ENCODE results near the gene SLIT3.

Gene SLIT3

DNA sequence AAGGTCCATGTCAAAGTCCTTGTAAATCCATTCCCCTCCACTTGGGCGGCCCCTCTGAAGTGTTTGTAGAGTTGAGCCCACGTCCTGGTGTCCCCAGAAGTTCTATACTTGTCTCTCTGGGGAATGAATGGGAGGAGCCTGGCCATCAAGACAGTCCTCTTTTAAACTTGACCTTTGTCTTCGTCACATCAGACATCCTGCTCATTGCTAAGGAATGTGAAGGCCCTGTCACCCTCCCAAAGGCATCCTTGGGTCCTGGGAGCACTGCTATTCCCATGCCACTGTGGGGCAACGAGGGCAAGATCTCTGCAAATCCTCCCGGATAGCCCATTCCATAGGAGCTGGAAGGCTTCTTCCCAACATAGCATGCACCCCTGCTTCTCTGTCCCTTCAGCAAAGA, 235.5 kb downstream of the SLIT3 start:
- no peaks in the 10 kb centered on the region for H3K9me3 ChIP-seq (ENCODE audit: insufficient read depth, low read length)
- no peak overlapping the region for H3K27ac ChIP-seq (ENCODE audit: low read depth, low read length)
- H4K20me1 ChIP-seq (ENCODE audit: low read depth, low read length) = no peaks in the 10 kb centered on the region
- H3K79me2 ChIP-seq (ENCODE audit: insufficient read depth, low read length) = no peaks in the 10 kb centered on the region
- no peaks in the 10 kb centered on the region for H3K27me3 ChIP-seq (ENCODE audit: low read length)
- TF ChIP-seq EZH2phosphoT487 (conservative IDR thresholded peaks at IDR 0.05; ENCODE audit: low read length) = no peak
- no peak for TF ChIP-seq CTCF (IDR thresholded peaks at IDR 0.05; ENCODE audit: insufficient read depth, low read length, poor library complexity, severe bottlenecking)
- H3K4me2 ChIP-seq (ENCODE audit: low read depth, low read length, poor library complexity, severe bottlenecking) = no peak overlapping the region
- H3K9me2 ChIP-seq (replicated peaks; ENCODE audit: insufficient read depth, low read length) = no peaks in the 10 kb centered on the region
- H3F3A ChIP-seq (ENCODE audit: insufficient read depth) = no peaks in the 10 kb centered on the region
- H3K9ac ChIP-seq (ENCODE audit: low read length) = no peak overlapping the region
- H3K4me3 ChIP-seq (ENCODE audit: insufficient read depth, low read length, poor library complexity, severe bottlenecking) = no peak overlapping the region
- no peak overlapping the region for H2AFZ ChIP-seq (ENCODE audit: low read depth, low read length, severe bottlenecking)
- H3K36me3 ChIP-seq (ENCODE audit: low read length) = no peaks in the 10 kb centered on the region

DNA sequence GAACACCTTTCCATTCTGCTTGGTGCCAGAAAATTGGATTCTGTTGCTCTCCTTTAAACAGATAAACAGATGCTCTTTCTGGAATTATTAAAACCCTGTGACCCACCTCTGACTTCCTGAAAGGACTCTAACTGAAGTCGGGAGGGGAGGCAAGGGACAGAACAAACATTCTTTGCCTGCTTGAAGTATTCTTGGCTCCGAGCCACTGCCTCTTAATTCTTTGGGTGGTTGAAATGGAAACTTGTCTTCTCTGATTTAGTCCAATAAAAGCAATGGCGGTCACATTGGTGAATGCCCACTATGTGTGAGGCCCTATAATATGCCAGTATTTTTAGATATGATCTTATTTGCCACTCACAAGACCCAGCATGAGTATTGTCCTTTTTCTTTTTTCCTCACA, 236.8 kb downstream of the SLIT3 start:
- H3K9me2 ChIP-seq (replicated peaks; ENCODE audit: insufficient read depth, low read length) = no peaks in the 10 kb centered on the region
- H3K79me2 ChIP-seq (ENCODE audit: insufficient read depth, low read length) = no peaks in the 10 kb centered on the region
- no peaks in the 10 kb centered on the region for H4K20me1 ChIP-seq (ENCODE audit: low read depth, low read length)
- H2AFZ ChIP-seq (ENCODE audit: low read depth, low read length, severe bottlenecking) = no peak overlapping the region
- no peak overlapping the region for H3K9ac ChIP-seq (ENCODE audit: low read length)
- H3K4me3 ChIP-seq (ENCODE audit: insufficient read depth, low read length, poor library complexity, severe bottlenecking) = no peak overlapping the region
- no peak overlapping the region for H3K4me2 ChIP-seq (ENCODE audit: low read depth, low read length, poor library complexity, severe bottlenecking)
- no peaks in the 10 kb centered on the region for H3K36me3 ChIP-seq (ENCODE audit: low read length)
- no peaks in the 10 kb centered on the region for H3F3A ChIP-seq (ENCODE audit: insufficient read depth)
- H3K9me3 ChIP-seq (ENCODE audit: insufficient read depth, low read length) = no peaks in the 10 kb centered on the region
- TF ChIP-seq CTCF (IDR thresholded peaks at IDR 0.05; ENCODE audit: insufficient read depth, low read length, poor library complexity, severe bottlenecking) = no peak
- TF ChIP-seq EZH2phosphoT487 (conservative IDR thresholded peaks at IDR 0.05; ENCODE audit: low read length) = no peak
- H3K27ac ChIP-seq (ENCODE audit: low read depth, low read length) = no peak overlapping the region
- no peaks in the 10 kb centered on the region for H3K27me3 ChIP-seq (ENCODE audit: low read length)

- Histone ChIP-seq H3K27ac (ENCODE audit: low read depth, low read length) (no peak overlapping the region), H2AFZ (ENCODE audit: low read depth, low read length, severe bottlenecking) (no peak overlapping the region), H3K9me3 (ENCODE audit: insufficient read depth, low read length) (no peaks in the 10 kb centered on the region), H3K27me3 (ENCODE audit: low read length) (no peaks in the 10 kb centered on the region), H3K9me2 (replicated peaks; ENCODE audit: insufficient read depth, low read length) (no peaks in the 10 kb centered on the region), H3K9ac (ENCODE audit: low read length) (no peak overlapping the region), H3F3A (ENCODE audit: insufficient read depth) (no peaks in the 10 kb centered on the region), H3K4me2 (ENCODE audit: low read depth, low read length, poor library complexity, severe bottlenecking) (no peak overlapping the region), H4K20me1 (ENCODE audit: low read depth, low read length) (no peaks in the 10 kb centered on the region), H3K4me3 (ENCODE audit: insufficient read depth, low read length, poor library complexity, severe bottlenecking) (no peak overlapping the region), H3K79me2 (ENCODE audit: insufficient read depth, low read length) (no peaks in the 10 kb centered on the region), H3K36me3 (ENCODE audit: low read length) (no peaks in the 10 kb centered on the region)
- no peak for TF ChIP-seq EZH2phosphoT487 (conservative IDR thresholded peaks at IDR 0.05; ENCODE audit: low read length)
These were observed 237.5 kb downstream of the SLIT3 start for GRCh38 chr5:169063316-169063953.

GRCh38 chr5:169062690-169063089, 238.2 kb downstream of the SLIT3 start:
- no peak overlapping the region for H2AFZ ChIP-seq (ENCODE audit: low read depth, low read length, severe bottlenecking)
- H3K9me3 ChIP-seq (ENCODE audit: insufficient read depth, low read length) = no peaks in the 10 kb centered on the region
- no peak overlapping the region for H3K4me3 ChIP-seq (ENCODE audit: insufficient read depth, low read length, poor library complexity, severe bottlenecking)
- no peaks in the 10 kb centered on the region for H3F3A ChIP-seq (ENCODE audit: insufficient read depth)
- H3K79me2 ChIP-seq (ENCODE audit: insufficient read depth, low read length) = no peaks in the 10 kb centered on the region
- no peaks in the 10 kb centered on the region for H3K27me3 ChIP-seq (ENCODE audit: low read length)
- no peak overlapping the region for H3K9ac ChIP-seq (ENCODE audit: low read length)
- H3K9me2 ChIP-seq (replicated peaks; ENCODE audit: insufficient read depth, low read length) = no peaks in the 10 kb centered on the region
- H3K27ac ChIP-seq (ENCODE audit: low read depth, low read length) = no peak overlapping the region
- no peaks in the 10 kb centered on the region for H4K20me1 ChIP-seq (ENCODE audit: low read depth, low read length)
- no peak overlapping the region for H3K4me2 ChIP-seq (ENCODE audit: low read depth, low read length, poor library complexity, severe bottlenecking)
- no peak for TF ChIP-seq EZH2phosphoT487 (conservative IDR thresholded peaks at IDR 0.05; ENCODE audit: low read length)
- TF ChIP-seq CTCF (IDR thresholded peaks at IDR 0.05; ENCODE audit: insufficient read depth, low read length, poor library complexity, severe bottlenecking) = no peak
- no peaks in the 10 kb centered on the region for H3K36me3 ChIP-seq (ENCODE audit: low read length)

All from SU-DHL-6 (cell line).